Glomerular endothelial cell (primary cell): ENCODE measurements around the gene C3orf49. TPM values are rescaled to one million over a fixed set of nuclear protein-coding genes. Genes with fewer than 3 reads are reported as not detected.

ENCODE experiments used
- DNase-seq: peaks from one replicate; pipeline ENCODE4 v3.0.0-alpha.2; 2011; ENCODE audit warnings: low read depth, low spot score; ENCODE audit errors: extremely low read depth
- total RNA-seq: library from RNA; depleted of rRNA; stranded (reverse); fragments of >200 nt; gene quantifications from 2 replicates; pipeline ENCODE4 v1.2.3, GENCODE V29; 2015

Gene C3orf49
- total RNA-seq, 1 donor from 2014 or later, result not detected

- DNase-seq, result no peak
Observed at GRCh38 chr3:63847718-63848450, 28.8 kb downstream of the C3orf49 start.

DNA sequence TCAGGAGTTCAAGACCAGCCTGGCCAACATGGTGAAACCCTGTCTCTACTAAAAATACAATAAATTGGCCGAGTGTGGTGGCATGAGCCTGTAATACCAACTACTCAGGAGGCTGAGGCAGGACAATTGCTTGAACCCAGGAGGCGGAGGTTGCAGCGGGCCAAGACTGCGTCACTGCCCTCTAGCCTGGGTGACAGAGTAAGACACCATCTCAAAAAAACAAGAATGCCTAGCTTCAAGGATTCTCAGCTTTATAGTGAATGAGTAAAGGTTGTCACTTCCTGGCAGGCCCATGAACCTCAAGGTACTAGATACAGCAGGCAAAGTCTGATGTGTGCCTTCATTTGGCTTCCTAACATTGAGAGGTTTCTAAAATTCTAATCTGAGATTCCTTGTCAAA lies 30.1 kb downstream of the C3orf49 start:
- DNase-seq, result no peak

DNA sequence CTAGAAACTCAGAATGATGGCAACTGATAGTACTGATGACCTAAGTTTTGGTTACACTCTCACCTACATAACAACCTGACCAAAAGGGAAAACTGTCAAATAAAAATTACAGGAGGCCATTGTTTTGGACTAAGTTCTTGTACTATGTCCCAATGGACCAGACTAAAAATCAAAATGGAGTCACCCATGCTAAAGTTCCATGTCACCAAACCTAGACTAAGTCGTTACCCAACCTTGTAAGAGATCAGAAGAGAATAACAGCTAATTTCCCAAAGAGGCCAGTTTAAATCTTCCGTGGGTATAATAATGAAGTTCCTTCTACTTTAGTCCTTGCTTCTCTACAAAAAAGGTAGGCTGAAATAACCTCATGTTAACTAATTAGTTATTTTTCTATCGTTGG lies 32.2 kb downstream of the C3orf49 start:
- DNase-seq, result no peak

DNA sequence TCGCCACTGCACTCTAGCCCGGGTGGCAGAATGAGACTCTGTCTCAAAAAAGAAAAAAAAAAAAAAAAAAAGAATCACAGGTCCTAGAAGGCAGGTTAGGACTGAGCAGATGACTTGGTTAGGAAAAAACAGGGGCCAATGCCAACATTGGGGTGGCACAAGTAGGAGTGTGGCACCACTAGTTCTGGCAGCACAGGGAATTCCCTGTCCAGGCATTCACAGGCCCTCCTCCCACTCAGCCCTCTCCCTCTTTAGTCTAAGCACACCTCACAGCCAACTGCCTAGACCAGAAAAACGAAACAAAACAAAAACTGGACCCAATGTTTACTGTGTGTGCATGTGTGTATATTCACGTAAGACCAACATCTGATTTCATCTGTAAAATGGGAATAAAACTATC lies 34.0 kb downstream of the C3orf49 start:
- DNase-seq, result no peak

DNA sequence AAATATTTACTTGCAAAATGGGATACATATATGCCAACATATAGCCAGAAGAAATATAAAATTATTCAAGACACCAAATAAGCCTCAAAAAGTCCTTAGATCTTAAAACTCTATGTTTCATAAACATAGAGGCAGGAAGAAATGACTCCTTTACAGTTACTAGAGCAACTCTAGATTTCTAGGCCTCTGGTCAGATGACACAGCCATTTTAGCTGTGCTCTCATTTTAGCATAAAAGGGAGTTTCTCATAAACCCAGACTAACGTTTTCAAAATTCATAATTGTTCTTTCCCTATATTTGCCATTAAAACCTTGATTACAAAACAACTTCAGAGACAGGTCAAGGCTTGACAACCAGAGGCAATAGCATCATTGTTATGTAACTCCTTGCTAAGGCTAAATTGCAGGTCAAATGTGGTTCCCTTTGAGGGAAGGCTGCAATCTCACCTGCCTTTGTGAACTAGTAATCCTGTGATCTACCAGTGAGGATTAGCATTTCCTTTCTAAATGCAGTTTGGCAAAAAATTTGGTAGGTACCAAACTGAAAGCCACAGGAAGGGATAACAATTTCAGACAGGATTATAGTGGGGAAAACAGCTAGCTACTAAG lies 36.3 kb downstream of the C3orf49 start:
- no peak for DNase-seq

DNA sequence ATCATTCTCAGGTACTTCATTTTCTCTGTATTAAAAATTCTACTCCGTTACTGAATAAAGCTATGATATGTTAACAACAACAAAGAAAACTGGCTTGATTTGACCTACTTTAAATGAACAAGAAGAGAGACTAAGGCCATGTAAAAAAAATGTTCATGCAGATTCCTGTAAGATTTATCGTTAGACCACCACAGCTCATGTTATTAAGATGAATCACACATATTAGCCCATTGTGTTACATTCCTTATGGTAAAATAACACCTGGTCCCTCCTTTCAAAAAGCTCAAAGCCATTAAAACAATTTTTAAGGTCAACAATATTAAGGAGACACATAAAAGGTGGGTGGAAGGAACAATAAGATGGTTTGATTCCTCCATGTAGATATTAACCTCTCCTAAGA lies 38.2 kb downstream of the C3orf49 start:
- no peak for DNase-seq

- no peak for DNase-seq
Observed at GRCh38 chr3:63860776-63861175, 41.7 kb downstream of the C3orf49 start.

- DNase-seq, result no peak
Observed at GRCh38 chr3:63861306-63861705, 42.2 kb downstream of the C3orf49 start.

DNA sequence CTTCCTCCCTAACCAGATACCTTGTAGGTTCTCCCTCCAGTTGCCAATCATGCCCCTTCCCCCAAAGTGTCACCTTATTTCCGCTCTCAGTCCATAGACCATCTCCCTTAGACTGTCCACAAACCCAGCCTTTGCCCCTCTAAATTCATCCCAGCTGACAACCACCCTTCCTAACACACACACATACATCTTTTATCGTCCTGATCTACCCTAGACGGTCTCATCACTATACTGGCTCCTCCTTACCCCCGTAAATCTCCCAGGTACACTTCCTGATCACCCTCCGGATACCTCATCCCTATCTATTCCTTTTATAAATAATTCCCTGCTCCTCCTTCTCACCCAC lies 43.7 kb downstream of the C3orf49 start:
- no peak for DNase-seq

GRCh38 chr3:63863150-63864007 lies 44.3 kb downstream of the C3orf49 start, which contains the start of the genes ATXN7 and THOC7:
Gene ATXN7, plus strand, starts transcription at chr3:63863867. Its CDS starts 48,732 bp downstream, at chr3:63912599.
Gene THOC7, minus strand, starts transcription at chr3:63863805. Its CDS starts 15 bp downstream, at chr3:63863790.
- no peak for DNase-seq

GRCh38 chr3:63864008-63864964 lies 45.2 kb downstream of the C3orf49 start:
- DNase-seq, result no peak

DNA sequence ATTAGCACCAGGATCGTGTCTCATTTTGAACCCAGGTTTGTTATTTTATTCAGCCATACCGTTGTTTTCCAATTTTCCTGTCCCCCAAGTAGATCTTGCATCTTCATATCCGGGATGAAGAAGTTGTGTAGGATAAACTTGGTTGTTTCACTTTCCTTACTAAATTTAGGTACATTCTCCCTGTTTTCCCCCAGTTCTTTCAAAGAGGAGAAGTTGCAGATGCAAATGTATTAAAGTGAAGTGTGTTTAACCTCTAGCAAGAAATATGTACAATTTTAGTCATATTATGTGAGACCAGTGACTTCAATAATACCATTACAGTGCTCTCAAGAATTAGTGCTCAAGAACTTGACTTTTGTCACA lies 45.8 kb downstream of the C3orf49 start:
- no peak for DNase-seq

GRCh38 chr3:63867225-63867624 lies 48.1 kb downstream of the C3orf49 start:
- DNase-seq, result no peak

- no peak for DNase-seq
Observed at GRCh38 chr3:63869940-63870614, 51.0 kb downstream of the C3orf49 start.

DNA sequence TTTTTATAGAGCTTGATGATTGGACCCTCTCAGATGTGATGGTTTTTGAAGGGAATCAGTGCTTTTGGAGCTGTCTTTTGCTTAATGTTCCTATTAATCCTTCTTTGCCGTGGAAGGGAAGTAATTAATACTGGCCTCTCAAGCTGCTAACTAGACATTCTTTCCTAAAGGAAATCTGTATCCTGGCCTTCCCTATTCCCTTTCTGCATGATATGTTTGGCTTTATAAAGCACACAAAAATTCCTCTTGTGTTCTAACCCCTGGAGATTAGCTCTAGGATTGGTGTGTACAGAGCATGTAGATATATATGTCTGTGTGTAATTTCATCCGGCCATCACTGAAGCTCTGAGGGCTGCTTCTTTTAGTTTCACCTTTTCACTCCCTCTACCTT lies 51.5 kb downstream of the C3orf49 start:
- DNase-seq, result no peak

DNA sequence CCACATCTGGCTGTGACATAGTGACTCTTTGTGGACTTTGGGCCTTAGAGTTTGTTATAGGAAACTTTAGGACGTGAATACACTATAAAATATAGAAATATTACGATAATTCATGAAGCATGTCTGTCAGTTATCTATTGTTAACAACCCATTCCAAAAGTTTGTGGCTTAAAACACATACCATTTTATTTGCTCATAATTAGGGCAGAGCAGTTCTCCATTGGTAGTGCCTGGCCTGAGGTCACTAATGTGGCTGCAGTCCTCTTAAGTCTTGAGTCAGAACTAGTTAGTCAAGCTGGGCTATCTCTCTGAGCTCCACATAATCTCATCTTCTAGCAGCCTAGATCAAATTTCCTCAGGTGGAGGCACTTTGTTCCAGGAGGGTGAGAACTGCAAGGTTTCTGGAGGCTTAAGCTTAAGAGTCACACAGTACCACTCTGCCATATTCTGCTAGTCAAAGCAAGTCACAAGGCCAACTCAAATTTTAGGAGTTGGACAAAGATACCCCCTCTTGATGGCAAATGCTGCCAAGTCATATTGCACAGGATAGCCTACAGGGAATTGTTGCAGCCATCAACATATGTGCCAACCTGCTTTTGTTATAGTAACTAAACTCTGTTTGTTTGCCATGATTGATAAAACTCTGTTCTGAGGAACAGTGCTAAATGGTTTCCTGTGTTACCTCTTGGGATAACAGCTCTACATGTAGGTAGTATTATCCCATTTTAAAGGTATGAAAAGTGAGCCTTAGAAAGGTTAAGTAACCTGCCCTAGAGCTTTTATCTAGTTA lies 53.2 kb downstream of the C3orf49 start:
- DNase-seq, result no peak

GRCh38 chr3:63874769-63875168 lies 55.7 kb downstream of the C3orf49 start:
- DNase-seq, result no peak

GRCh38 chr3:63875510-63875909 lies 56.4 kb downstream of the C3orf49 start:
- DNase-seq, result no peak

DNA sequence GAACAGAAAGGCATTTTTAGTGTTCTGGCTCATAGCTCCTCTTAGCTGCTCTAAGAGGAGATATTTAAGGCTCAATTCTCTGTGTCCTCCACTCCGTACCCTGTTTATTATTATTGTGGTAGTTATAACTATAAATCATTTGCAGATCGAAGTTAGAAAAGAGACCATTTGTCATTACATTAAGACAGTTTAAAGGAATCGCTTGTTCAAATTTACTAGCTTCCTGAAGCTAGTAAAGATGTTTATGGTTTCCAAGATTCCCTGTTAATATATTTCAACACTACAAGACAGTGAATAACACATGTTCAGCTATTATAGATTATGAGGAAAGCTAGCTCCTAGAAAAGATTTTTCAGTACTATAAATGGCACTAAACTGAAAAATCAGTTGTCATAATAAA lies 57.2 kb downstream of the C3orf49 start:
- DNase-seq, result no peak
